HCEC 1CT (cell line): ENCODE results near the gene RIOX2.
A peak's percentile ranks its signal among the peaks of the same experiment; 100 is the strongest.

ENCODE experiments used
- DNase-seq: peaks from one replicate; pipeline ENCODE4 v3.0.0-alpha.2; 2017

The RIOX2 gene

DNA sequence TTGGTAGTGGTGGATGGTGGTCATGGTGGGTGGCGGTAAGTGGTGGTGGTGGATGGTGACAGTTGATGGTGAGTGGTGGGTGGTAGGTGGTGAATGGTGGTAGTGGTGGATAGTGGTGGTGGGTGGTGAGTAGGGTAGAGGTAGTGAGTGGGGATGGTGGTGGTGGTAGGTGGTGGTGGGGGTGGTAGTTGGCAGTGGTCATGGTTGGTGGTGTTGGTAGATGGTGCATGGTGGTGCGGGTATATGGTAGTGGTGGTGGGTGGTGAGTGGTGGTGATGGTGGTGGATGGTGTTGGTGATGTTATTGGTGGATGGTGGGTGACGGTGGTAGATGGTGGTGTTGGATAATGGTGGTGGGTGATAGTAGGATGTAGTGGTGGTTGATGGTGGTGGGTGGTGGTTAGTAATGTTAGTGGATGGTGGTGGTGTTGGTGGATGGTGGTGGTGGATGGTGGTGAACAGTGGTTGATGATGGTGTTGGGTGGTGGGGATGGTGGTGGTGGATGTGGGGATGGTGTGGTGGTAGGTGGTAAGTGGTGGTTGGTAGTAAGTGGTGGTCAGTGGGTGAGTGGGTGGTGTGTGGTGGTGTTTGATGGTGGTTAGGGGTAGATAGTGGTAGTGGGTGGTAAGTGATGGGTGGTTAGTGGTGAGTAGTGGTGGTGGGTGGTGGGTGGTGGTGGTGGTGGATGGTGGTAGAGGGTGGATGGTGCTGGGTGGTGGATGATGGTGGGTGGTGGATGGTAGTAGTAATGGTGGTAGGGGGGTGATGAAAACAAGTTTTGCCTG lies 16.7 kb upstream of the RIOX2 start:
- DNase-seq: no peak

DNA sequence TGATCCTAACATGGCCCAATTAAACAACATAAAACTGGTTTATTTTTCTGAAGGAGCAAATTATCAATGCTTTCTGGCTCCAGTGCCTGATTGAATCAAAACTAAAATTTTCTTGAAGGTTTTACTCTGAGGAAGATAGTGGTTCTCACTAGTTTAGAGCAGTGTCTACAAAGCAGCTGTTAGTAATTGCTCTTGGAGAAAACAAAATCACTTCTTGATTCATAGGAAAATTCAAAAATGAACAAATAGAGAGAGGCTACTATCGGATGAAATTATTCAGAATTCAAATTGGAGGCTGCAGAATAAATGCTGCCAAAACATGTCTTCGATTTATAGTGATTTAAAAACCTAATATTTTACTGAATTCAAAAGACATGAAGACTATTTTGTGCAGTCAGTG lies 15.1 kb upstream of the RIOX2 start:
- no peak for DNase-seq

DNA sequence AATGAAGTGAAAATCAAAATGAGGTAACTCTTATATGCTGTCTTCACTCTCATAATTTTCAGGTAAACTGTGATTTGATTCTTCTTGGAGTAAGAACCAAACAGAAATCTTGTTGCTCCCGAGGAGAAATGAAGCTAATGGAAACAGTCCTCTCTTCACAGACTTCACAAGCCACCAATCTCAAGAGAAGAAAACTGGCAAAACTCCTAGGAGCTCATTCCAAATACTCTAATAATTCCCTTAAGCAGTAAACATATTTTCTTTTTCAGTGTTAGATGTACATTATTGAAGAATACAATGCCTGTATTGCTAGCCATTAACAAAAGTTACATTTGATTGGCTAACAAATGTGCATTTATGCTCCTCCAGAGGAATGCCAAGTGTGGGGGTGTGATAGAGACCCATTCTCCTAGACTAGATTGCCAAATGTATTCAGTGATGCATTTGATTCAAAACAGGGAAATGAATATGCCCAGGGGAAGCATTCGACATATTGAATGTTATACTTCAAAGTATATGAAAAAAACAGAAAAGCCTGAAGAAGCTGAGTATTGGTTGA lies 11.8 kb upstream of the RIOX2 start:
- DNase-seq: no peak

DNA sequence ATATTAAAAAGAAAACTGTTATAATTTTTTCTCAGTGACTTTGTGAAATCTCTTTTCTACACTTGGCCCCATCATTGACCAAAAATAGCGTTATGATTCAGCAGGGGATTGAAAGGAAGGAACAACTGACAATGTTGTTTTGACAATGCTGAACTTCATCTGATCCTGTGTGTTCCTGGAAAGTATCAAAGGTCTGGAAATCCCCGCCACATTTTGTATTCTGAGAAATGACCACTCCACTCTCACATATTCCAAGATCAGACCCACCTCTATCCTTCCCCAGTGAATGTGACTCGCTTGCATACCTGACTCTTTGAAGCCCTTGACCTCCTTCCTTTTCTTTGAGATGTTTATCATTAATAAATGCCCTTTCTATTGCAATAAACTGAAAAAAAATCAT lies 9.7 kb upstream of the RIOX2 start:
- DNase-seq: no peak

DNA sequence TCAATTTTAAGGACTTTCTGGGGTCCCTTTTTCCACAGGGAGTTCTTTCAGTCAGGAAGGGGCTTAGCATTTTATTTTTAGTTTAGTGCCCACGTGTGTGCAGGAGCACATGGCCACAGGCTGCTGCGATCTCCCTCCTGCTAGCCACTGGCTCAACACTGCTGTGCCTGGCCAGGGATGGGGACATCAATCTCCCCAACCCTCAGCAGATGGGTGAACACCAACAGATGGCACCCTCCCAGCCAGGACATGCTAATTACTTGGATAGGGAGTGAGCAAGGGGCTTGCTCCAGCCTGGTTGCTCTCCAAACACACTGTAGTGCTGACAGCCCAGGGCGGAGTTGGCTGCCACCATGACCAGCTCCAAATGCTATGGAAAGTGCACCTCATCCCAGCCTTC lies 7.4 kb upstream of the RIOX2 start:
- no peak for DNase-seq

DNA sequence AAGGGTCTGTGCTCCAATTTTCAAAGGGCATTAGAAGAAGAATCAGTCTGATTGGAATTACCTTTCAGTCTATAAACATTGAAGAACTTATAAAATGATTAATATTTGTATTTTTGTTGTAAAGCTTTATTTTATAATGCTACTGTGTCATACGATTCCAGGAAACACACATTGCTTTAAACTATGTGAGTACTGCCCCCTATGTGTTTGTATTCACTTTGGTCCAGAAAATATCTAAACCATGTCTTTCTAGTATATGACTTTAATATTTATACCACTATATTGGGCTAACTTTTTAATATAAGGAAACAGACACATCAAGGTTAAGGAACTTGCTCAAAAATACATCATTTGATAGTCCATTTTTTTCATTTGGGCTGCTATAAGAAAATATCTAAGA lies 3.2 kb upstream of the RIOX2 start:
- DNase-seq: peak; percentile 28

DNA sequence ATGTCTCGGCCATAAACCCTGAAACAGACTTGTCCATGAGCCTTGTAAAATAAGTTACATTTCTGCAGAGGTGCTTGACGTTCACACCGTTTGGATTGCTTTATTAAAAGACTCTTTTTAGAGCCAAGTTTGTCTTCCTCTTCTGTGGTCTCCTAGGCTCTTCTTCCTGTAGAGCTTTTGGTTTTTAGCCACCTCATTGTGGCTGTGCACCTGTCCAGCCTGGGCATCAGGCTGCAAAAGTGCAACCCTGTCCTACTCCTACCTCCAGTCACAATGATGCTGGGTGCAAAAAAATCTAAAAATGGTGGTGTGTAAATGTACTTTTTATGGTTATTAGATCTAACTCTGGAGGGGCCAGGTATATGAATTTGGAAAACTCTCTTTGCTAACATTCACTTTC lies 2.8 kb upstream of the RIOX2 start:
- DNase-seq: no peak

DNA sequence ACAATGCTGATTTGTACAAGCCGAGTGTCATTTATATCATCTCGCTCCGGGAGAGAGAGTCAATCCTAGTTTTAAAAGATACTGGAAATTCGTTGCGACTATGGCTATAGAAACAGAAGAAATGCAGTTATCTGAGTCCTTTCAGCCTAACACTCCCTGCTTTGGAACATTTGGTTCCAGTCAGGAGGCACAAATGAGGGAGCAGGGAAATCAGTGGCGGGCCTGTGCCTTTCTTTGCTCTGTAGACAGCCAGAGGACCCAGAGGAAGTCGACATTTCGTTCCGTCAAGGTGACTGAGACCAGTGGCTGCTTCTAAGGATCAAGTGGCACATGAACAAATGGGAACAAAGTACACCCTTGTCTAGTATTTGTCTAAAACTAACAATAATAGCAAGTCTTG lies 745 bp upstream of the RIOX2 start:
- DNase-seq: no peak

DNA sequence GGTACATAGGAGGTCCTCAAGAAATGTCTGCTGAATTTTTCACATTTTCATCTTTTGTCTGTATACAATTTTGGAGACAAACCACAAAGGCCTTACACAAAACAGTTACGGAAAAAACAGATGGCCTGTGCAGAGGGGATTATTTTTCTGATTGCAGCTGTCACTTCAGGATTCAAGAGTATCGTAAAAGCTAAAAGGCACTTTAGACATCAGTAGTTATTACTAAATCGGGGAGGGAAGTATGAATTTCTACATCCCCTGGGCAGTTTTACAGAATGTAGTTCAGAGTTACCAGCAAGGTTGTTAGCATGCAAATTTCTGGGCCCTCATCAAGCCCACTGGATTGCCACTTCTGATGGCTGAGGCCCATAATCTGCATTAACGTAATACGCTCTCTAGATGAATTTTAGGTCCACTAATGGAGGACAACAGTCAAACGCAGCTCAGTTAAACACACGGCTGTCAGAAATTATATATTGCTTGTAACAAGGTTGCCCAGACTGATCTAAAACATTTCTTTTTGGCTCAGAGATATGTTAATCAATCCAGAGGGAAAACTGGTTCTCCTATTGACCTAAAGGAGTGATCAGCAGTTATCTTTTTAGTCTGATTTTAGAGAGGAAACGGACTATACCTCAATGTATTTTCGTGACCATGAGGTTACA lies 1.1 kb downstream of the RIOX2 start:
- no peak for DNase-seq

DNA sequence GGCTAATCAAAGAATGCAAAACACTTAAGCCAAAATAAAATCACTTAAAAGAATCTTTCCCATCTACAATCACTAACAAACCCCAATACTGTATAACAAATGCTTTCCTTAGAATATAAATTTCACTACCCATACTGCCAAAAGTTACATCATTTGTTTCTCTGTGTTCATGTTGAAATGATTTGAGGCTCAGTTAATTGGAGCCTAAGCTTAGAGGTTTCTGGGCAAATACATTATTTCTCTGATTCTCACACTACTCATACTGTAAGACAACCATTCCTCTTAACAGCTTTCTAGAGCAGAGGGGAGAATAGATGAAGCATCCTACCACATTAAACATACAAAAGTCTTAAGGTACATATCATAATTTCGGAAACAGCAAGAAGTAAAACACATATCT lies 2.1 kb downstream of the RIOX2 start:
- DNase-seq: no peak

DNA sequence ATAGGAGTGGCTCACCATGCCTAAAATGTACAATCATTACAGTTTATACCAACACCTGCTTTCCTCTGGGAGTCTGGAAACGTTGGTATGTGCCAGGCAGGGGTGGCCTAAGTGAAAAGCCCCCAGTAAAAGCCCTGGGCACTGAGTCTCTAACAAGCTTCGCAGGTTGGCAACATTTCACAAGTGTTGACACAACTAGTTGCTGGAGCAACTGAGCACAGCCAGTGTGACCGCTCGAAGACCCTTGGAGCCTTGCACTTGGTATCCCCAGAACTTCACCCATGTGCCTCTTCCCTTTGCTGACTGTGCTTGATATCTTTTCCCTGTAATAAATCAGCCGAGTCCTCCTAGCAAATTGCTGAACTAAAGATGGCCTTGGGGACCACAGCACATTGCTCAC lies 2.7 kb downstream of the RIOX2 start:
- no peak for DNase-seq

DNA sequence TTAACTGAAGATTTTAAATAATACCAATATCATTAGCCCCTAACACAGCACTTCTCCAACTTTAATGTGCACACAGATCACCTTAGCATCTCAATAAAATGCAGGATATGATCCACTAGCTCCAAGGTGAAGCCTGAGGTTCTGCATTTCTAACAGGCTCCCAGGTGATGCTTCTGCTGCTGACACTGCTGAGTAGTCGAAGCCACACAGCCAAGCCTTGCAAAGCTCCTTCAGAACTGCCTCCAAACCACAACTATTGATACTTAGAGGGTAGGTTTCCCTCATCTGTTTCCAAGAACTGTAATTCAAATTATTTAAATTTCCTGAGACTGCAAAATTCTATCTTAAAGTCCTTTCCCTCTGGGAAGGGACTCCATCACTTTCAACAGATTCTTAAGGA lies 3.9 kb downstream of the RIOX2 start:
- DNase-seq: no peak

DNA sequence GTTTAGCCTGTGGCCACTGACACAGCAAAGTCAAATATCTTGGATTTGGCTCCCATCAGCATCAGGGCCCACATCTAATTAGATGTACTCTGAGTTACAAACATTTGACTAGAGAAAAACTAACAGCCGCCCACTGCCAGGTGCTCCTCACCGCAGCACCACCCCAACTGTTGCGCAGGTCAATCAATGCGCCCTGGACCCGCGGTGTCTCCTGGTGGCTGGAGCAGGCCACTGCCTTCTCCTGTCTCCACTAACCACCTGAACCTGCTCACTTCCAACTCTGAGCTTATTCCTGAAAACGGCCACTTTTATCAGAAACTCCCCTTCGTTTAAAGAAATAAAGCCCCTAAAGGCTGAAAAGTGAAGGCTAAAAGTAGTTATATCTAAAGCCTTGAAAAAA lies 4.3 kb downstream of the RIOX2 start:
- no peak for DNase-seq

DNA sequence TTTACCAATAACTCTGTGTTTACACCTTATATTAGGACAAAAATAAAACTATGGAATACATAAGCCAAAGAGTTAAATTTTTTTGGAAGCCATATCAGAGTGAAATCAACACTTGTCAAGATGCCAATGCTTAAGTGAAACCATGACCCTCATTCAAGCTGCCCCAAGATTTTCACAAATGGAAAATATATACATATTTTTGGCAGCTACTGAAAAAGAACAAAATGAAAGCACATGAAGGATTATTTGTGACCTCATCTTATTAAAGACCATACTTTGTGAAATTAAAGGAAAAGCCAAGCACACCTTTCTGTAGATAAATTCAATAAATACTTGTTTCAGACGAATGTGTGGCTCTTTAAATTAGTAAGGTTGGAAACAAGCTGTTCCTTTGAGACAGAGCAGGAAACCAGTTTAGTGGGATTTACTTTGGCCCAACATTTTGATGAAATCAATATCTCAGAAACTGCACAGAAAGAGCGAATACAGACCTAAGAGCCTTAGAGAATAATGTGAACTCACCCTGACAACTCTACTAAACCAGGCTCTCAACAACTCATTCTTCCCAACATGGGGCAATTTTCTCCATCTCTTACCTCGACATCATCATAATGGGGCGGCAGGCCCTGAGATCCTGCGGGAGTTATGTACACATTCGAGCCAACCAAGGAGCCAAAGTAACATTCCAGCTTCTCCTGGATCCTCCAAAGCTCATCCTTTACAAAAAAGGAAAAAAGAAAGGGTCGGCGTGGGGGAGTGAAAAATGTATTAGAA lies 11.1 kb downstream of the RIOX2 start:
- DNase-seq: no peak

DNA sequence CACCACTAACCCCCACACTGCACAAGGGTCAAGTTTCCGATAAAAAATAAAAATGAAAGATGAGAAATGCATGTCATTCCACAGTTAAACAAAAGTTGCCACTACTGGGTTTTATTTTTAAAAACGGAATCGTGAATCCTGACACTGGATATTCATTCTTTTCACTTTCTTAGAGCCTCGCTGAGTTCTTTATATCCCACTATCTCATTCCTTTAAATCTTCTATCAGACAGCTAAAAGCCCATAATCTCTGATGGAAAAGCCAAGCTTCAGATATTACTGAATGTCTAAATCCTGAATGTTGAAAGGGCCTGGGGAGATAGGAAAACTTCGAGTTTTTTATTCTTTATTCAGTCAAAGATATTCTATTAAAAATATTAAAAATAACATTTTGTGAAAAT lies 11.7 kb downstream of the RIOX2 start:
- no peak for DNase-seq

DNA sequence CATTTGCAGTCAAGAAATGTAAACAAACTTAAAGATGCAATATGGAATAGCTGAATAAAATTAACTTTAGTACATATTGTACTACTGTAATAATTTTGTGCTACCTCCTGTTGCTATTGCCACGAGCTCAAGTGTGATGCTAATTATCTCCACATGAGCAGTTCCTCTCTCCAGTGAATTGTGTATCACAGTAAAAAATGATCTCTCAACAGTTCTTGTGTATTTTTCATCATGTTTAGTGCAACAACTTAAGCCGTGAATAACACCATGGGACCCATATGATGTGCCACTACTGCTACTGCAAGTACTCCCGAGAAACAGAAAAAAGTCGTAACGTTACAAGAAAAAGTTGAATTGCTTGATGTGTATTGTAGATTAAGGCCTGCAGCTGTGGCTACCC lies 12.4 kb downstream of the RIOX2 start:
- no peak for DNase-seq

DNA sequence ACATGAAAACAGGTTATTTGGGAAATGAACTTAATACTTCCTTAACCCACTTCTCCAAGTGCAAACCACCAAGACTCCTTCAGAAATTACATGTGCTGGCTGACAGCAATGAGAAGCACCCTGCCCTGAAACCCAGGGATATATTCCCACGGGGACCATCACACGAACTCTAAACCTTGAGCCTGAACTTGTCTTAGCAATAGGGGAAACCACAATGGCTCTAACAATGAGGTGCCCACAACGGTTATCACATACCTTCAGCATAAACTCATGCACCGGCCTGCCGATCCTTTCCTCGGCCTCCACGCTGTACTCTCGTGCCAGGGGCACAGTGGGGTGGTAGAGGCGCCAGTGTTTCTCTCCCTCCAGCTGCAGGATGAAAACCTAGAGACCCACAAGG lies 13.4 kb downstream of the RIOX2 start:
- DNase-seq: no peak

DNA sequence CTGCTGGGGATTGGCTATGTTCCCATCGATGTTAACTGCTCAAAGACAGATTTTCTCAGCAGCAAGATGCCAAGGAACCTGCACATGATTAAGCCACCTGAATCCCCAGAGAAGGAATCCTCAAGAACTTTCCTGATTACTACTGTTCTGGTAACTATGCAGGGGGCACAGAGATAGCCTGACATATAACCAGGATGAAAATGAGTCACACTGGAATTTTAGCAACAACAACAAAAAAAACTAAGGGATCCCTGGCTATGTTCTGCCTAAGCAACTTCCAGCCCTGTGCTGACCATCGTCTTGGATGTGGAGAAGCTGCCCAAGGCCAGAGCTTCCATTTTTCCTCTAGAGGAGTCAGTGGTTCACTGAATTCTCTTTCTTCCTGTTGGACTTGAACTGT lies 13.8 kb downstream of the RIOX2 start:
- peak; percentile 37 for DNase-seq

DNA sequence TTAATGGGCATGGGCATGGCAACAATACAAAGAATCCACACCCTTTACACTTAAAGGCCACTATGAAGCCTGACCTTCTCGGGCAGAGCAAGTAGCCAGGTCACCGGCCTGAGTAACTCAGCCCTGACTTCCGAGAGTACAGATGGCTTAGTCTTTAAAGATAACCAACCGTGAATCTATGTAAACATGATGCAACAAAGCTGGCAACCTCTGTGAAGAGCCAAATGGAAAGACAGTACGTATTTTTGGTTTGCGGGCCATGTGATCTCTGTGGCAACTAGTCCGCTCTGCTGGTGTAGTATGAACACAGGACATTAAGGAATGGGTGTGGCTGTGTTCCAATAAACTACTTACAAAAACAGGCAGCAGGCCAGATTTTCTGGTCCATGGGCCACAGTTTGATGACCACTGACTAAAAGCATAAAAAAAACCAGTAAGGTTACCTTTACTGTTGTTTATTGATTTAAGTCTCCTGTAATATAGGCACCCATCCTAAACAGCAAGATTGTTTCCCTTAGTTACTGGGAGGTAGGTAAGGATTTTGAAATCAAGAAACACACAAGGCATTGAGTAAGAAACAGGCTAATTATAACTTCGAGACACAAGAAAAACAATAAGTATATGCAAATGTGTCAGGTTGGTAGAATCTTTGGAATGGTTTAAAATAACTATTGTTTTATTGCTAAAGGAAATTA lies 14.5 kb downstream of the RIOX2 start:
- peak; percentile 52 for DNase-seq

DNA sequence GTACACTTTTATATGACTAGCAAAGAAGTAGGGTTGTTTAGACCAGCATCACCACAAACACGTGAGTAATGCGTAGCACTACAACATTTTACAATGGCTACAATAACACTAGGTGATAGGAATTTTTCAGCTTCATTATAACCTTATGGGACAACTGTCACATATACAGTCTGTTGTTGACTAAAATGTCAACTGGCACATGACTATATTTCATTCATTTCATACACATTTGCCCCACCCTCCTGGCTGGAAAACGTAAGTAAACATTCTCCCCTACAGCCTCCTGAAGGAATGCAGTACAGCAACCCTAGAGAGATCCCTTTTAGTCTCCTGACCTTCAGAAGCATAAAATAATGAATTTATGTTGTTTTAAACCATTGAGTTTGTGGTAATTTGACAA lies 16.2 kb downstream of the RIOX2 start:
- no peak for DNase-seq

DNA sequence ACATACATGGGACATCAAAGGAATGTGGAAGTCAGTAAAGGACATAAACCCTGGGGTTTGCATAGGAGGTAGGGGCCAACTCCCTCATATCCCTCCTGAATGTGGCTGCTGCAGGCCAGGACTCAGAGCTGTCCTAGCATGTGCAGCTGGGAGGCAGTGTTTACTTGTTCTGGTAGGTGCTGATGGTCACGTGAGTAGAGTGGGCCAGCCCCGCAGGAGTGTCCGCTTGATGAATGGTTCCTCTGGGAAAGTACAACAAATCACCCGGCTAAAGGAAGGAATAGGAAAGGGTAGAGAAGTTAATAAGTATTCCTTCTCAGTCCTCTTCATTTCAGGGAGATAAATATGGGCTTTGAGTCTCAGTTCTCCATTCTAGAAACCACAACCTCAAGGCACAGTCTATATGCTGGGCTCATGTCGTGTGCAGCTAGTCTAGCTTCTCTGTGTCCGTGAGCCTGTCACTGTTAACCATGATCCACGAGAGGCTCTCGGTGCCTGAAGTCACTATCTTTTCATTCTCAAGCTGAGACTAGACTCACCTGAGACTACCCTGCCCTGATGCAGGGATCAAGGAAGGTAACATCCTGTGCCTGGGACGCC lies 17.9 kb downstream of the RIOX2 start:
- no peak for DNase-seq

DNA sequence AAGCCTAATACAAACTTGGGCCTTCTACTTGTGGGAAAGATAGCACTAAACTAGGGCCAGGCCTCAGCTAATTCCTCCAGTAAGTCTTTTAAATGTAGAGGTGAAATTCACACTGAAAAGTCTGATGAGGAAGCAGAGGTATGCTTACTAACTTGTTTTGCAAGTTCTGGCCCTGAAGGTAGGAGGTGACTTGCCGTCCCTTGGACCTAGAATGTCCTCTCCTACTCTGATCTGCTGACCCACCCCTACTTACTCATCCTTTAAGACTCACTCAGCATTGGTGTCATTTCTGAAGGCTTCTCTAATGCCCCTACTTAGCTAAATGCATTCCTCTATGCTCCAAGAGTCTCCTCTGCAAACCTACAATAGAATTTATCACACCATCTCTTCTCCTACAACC lies 19.4 kb downstream of the RIOX2 start:
- DNase-seq: peak; percentile 8

DNA sequence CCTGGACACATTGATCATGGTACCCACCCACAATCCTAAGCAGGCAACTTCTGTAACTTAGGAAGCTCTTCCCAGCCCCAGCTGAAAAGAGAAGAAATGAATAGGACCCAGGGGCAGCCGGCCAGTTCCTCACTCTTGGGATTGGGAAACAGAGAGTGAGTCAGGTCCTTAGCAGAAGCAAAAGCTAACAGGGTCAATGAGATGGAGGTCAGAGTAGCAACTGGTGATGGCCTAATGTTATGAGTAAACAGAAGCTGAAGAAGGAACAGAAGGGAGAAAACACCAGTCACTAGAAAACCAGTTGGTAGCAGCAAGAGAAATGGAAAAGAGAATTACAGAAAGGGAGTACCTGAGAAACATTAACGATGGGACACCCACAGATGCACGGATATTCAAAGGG lies 20.0 kb downstream of the RIOX2 start:
- peak; percentile 94 for DNase-seq
